ENCODE data around the gene SULT1C4.
"Not testable (repeated sequence)": the region's sequence is repeated elsewhere in the genome, so short reads cannot be mapped to it uniquely, and the experiment has no call there.

Gene SULT1C4

GRCh38 chr2:108414945-108415344, 37.2 kb downstream of the SULT1C4 start:
- no peak for DNase-seq

- no peak for DNase-seq
These were observed 39.5 kb downstream of the SULT1C4 start for GRCh38 chr2:108417254-108417653.

GRCh38 chr2:108418416-108418815, 40.7 kb downstream of the SULT1C4 start:
- no peak for DNase-seq

GRCh38 chr2:108423067-108423466, 45.3 kb downstream of the SULT1C4 start:
- DNase-seq = no peak

- no peak for DNase-seq
These were observed 45.9 kb downstream of the SULT1C4 start for GRCh38 chr2:108423502-108424251.

- DNase-seq = no peak
These were observed 50.7 kb downstream of the SULT1C4 start for GRCh38 chr2:108428286-108429009.

GRCh38 chr2:108435578-108435977, 57.8 kb downstream of the SULT1C4 start:
- DNase-seq = not testable (repeated sequence)

GRCh38 chr2:108436976-108437375, 59.2 kb downstream of the SULT1C4 start:
- DNase-seq = no peak
